GM19438 (cell line): Measurements from ENCODE around the gene TMEM179.

Experiments used
- ATAC-seq: cut with Tn5 transposase; IDR thresholded peaks from one replicate; pipeline ENCODE4 v1.9.1; 2021; ENCODE audit warnings: low read depth; ENCODE audit not compliant: unreplicated experiment

Gene TMEM179

GRCh38 chr14:104573930-104574329 lies 30.6 kb downstream of the TMEM179 start:
- no peak for ATAC-seq

DNA sequence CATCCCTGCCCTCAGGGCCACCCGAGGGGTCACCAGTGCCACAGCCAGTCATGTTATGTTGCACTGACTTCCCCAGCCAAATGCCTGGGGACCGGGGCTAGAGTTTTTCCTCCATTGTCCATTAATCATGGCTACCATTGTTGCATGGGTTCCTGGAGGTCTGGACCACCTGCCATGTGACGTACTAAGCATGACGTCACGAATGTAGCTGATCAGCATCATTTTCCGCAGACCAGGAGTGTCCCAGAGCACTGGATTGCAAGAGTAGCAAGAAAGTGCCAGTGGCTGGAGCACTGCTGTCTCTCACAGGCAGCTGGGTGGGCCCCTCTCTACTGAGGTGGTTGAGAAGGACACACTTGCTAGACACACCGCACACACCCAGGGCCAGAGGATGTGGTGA lies 31.9 kb downstream of the TMEM179 start:
- ATAC-seq, result no peak

DNA sequence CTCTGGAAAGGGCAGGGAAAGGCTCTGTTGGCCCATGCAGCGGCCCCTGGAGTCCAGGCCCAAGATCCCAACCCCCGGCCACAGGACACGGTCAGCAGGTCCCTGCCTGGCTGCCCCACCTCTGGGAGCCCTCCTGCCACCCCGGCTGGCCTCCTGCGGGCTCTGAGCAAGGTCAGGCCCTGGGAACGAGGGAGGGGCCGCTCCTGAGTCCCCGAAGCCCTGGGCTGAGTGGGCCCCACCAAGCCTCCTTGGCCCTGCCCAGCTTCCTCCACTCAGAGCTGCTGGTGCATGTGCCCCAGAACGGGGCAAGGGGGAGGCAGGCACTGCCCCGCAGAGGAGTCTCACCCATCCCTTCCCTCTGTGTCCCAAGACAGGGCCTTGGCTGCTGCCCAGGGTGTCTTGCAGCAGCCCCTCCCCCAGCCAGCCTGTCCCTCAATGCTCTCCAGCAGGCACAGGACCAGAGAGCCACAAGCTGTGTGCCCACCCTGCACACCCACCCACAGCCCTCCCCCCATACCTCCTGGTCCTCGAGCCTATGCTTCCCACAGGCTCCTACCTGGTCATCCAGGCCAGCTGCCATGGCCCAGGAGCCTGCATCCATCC lies 32.4 kb downstream of the TMEM179 start:
- ATAC-seq, result no peak

GRCh38 chr14:104571246-104571645 lies 33.3 kb downstream of the TMEM179 start:
- ATAC-seq, result no peak

DNA sequence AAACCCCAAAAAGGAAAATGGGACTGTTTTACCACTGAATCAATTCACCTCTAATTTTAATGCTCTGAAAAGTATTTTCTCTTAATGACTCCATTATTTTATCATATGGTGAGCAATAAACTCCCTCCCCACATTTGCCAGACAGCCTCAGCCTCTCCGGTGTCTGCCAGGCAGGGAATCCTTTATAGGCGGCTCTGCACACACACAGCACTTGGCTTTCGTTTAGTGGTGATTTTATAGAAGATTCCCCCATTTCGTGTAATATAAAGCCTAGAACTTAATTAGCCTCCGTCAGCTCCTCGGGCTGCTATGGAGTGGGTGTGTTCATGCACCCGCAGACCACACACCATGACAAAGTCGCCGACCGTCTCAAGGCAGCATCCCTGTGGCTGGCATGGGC lies 35.1 kb downstream of the TMEM179 start:
- ATAC-seq, result no peak

DNA sequence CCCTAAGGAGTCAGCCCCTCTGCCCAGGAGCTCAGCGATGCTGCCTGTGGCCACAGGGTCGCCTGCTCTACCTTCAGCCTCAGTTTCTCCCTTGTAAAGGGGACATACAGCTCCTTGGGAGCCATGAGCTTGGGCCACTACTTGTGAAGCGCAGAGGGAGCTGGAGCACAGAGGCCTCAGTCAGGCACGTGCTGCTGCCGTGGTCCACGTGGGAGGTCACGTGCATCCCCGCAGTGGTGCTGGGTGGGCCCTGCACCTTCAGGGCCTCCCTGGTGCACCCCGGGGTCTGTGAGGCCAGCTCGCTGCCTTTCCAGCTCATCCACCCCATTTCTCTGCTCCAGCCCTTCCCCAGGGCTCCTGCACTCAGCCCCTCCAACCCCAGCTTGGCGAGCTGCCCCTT lies 36.0 kb downstream of the TMEM179 start:
- no peak for ATAC-seq

- ATAC-seq, result no peak
These were observed 36.7 kb downstream of the TMEM179 start for GRCh38 chr14:104567957-104568225.

DNA sequence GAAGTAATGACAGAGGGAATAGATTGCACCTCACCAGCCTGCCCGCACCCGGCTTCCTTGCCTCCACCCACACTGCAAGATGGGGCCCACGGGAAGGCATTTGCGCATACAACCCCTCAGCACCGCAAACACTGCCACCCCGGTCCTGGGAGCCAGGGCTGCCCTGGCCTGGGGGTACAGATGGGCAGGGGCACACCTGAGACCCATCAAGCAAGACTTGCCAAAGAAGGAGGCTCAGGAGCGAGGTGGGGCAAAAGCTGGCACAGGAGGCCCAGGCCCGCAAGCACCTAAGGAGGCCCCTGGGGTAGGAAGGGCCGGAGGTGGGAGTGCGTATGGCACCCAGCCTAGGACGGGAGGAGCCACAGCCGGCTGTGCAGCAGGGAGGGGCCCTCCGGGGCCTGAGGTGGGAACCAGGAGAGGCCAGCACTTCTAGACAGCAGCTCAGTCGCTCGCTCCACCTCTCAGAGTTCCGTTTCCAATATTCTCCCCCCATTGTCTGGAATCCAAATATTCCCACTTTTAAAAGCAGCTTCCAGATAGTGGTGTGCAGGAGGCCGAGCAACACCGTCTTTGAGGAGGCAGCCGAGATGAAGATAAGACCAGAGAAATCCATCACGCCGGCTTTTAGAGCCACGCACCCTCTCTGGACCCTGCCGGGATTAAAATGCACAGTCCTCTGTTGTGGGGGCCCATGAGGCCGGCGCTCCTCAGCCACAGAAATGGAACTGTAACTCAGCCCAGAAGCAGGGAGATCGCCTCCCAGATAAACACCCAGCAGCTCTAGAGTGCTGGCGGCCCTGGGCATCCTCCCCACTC lies 37.2 kb downstream of the TMEM179 start:
- ATAC-seq, result no peak

DNA sequence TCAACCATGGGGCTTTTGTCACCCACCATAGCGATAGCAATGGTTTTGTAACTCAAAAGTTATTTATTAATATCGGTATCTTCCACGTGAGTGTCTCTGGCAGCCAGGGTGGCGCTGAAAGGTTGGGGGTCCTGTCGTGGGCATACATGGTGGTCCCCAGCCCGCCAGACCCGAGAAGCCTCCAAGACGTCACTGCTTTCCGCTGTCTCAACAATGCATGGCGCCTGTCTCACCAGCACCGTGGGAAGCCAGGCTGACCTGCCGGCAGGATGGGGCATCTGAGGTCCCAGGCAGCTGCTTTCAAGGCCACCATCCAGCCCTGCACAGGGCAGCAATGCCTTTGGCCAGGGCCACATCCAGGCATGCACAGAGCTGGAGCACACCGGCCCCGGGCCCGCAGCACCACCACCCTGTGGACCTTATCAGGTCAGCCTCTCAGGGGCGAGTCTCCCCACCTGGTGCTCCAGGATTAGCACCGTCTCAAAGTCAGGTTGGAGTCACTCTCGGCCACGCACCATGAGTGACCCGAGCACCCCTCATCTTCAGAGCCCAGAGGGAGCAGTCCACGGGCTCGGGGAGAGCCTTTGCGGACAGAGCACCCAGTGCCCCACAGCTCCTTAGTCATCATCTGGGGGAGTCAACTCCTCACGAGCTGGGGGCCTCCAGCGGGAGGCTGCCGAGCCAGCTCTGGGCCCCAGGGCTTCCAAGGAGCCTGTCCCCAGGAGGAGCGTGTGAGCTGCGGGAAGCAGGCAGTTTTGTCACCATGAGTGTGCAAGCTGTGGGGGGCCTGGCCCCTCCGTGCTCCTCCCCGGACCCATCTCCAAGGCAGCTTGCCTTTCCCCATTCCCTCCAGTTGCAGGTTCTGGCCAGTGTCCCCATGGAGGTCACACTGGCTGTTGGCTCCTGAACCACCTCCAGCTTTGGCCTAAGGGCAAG lies 39.6 kb downstream of the TMEM179 start:
- no peak for ATAC-seq

- no peak for ATAC-seq
These were observed 40.6 kb downstream of the TMEM179 start for GRCh38 chr14:104563742-104564615.

DNA sequence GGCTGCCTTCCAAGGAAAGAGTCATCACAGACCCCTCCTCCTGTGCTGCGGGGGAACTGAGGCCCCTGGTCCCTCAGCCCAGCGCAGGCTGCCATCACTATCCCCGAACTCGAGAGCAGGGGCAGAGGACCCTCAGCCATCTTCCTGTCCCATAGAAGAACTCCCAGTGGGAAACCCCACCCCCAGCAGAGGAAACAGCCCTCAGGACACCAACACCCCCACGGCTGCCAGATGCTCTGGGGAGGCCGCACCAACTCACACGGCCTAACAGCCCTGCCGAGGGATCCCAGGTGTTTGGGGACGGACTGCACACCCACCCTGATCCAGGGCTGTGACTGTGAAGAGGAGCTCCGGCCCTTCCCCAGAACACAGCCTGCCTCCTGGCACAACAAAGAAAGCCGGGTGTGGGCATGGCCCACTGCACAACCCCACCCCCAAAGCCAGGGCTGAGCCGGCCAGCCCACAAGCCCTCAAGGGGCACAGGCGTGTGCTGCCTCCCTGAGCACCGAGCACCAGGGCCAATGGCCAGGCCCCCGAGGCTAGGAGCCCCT lies 41.3 kb downstream of the TMEM179 start:
- no peak for ATAC-seq

DNA sequence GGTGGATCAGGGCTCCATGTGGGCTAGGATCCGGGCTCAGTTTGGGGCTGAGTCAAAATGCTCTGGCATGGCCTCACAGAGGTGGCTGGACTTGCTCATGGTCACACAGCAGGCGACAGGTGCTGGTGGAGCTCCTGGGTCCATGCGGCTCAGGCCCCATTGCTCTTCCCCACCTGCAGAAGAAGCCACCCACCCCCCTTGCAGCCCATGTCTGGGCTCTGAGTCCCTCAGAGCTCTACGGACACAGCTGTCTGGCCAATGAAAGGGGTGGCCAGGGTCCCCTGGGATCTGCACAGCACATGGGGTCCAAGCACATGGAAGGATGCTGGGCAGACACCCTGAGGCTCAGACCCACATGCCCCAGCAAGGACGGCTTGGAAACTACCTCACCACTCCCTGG lies 42.0 kb downstream of the TMEM179 start:
- ATAC-seq, result no peak

DNA sequence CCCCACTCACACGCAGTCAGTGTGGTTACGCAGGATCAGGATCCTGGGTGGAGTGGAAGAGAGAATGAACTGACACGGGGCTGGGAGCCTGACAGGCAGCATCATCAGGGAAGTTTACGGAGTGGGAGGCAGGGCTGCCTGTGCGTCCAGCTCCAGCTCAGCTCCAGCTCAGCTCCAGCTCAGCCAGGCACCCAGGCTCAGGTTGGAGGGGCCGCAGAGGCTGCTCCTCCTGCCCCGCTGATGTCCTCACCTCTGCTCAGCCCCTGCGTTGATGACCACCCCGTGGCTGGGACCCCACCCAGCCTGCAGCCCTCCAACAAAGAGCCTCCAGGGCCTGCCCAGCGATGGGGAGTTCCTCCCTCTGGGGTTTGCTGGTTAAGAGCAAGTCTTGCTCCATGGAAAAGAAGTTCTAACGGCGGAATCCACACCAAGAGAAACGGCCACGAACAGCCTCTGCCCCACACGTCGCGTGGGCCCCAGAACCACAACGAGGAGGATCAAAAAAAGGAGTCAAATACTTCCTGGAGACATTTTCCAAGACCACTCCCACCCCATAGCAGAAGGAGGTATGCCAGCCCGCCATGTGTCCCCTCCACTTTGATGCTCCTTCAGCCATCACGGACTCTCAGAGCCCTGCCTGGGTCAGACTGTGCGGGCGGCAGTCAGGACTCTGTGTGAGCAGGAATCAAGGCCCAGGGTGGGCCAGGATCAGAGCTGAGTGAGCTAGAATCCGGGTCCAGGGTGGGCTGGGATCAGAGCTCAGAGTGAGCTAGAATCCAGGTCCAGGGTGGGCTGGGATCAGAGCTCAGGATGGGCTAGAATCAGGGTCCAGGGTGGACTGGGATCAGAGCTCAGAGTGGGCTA lies 42.7 kb downstream of the TMEM179 start:
- no peak for ATAC-seq

DNA sequence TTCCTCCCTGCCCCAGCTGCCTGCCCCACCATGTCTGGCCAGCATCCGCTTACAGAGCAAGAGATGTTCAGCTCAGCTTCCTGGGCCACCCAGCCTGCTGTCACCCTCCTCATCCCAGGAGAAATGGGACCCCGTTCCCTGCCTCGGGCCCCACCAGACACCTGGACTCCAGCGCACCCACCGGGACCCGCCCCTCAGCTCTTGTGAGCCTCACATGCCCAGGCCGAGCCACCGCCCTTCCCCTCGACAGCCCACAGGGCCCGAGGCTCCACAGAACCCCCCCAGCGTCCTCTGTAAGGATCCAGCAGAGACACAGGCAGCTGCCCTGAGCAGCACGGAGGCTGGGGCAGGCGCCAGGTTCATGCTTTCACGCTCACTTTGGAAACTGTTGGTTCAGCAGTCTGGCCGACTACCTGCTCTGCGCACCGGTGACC lies 43.4 kb downstream of the TMEM179 start:
- ATAC-seq, result no peak

DNA sequence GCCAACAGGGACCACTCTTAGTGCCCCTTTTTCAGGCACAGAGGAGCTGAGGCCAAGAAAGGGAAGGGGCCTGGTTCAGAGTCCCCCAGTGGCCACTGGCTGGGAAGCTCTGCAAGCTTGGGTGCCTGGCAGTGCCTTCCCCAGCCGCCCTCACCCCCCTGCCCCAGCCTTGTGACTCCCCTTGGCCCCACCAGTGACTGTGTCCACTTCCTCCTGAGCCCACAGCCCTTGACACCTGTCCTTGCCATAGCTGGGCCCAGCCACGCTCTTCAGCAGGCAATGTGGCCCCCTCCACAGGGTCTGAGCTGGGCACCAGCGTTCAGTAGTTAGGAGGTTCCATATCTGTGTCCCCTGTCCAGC lies 44.0 kb downstream of the TMEM179 start:
- ATAC-seq, result no peak

- no peak for ATAC-seq
These were observed 44.6 kb downstream of the TMEM179 start for GRCh38 chr14:104559804-104560585.

- no peak for ATAC-seq
These were observed 45.4 kb downstream of the TMEM179 start for GRCh38 chr14:104559028-104559803.
